HPDE6-E6E7 (cell line): ENCODE measurements around the gene KIF5C.

Experiments used
- DNase-seq: peaks from one replicate; pipeline ENCODE4 v3.0.0; 2011; ENCODE audit warnings: missing footprints; ENCODE audit errors: extremely low spot score

The KIF5C gene

GRCh38 chr2:148989882-148990493, 115.0 kb downstream of the KIF5C start:
- DNase-seq, result peak; percentile 71

GRCh38 chr2:148990968-148991367, 115.9 kb downstream of the KIF5C start:
- DNase-seq, result no peak

GRCh38 chr2:148992448-148992847, 117.4 kb downstream of the KIF5C start:
- no peak for DNase-seq

GRCh38 chr2:148993351-148993750, 118.3 kb downstream of the KIF5C start:
- DNase-seq, result no peak

- no peak for DNase-seq
Observed at GRCh38 chr2:148994341-148994740, 119.3 kb downstream of the KIF5C start.

- DNase-seq, result no peak
Observed at GRCh38 chr2:148996805-148997204, 121.8 kb downstream of the KIF5C start.

GRCh38 chr2:148998165-148998830, 123.3 kb downstream of the KIF5C start:
- no peak for DNase-seq

GRCh38 chr2:148998831-148999200, 123.8 kb downstream of the KIF5C start:
- no peak for DNase-seq

- no peak for DNase-seq
Observed at GRCh38 chr2:148999451-148999921, 124.5 kb downstream of the KIF5C start.

- DNase-seq, result no peak
Observed at GRCh38 chr2:149000158-149000938, 125.3 kb downstream of the KIF5C start.

- DNase-seq, result no peak
Observed at GRCh38 chr2:149001496-149001895, 126.5 kb downstream of the KIF5C start.

GRCh38 chr2:149002378-149002890, 127.4 kb downstream of the KIF5C start:
- DNase-seq, result no peak

- DNase-seq, result no peak
Observed at GRCh38 chr2:149002891-149003740, 128.1 kb downstream of the KIF5C start.

- DNase-seq, result no peak
Observed at GRCh38 chr2:149004836-149005235, 129.8 kb downstream of the KIF5C start.

- no peak for DNase-seq
Observed at GRCh38 chr2:149005471-149006077, 130.5 kb downstream of the KIF5C start.

GRCh38 chr2:149006883-149007543, 132.0 kb downstream of the KIF5C start:
- DNase-seq, result peak; percentile 54

GRCh38 chr2:149008381-149008780, 133.4 kb downstream of the KIF5C start:
- no peak for DNase-seq

- DNase-seq, result no peak
Observed at GRCh38 chr2:149009576-149010461, 134.8 kb downstream of the KIF5C start.

- DNase-seq, result no peak
Observed at GRCh38 chr2:149012545-149012944, 137.5 kb downstream of the KIF5C start.

- no peak for DNase-seq
Observed at GRCh38 chr2:149015501-149015900, 140.5 kb downstream of the KIF5C start.
